Fibroblast of lung (primary cell): ENCODE results near the gene NAP1L1. TPM values are rescaled to one million over a fixed set of nuclear protein-coding genes. Genes with fewer than 3 reads are reported as not detected.

Experiments
- DNase-seq, 2 donors: peaks; one replicate each; pipeline versions ENCODE4 v3.0.0 to v3.0.0-alpha.2; 2010; ENCODE audit warnings: low read depth in 2 of 2
- H2AFZ ChIP-seq: 2 replicates; pipeline ENCODE4 v1.5.1; 2012; ENCODE audit warnings: low read length, control low read depth, inconsistent platforms
- H3K27ac ChIP-seq: 2 replicates; pipeline ENCODE4 v1.5.1; 2011; ENCODE audit warnings: low read length, control low read depth; ENCODE audit not compliant: insufficient read depth
- H3K27me3 ChIP-seq: 2 replicates; pipeline ENCODE4 v1.5.1; 2011; ENCODE audit warnings: mild to moderate bottlenecking, low read length; ENCODE audit not compliant: control insufficient read depth, insufficient read depth
- H3K36me3 ChIP-seq: 2 replicates; pipeline ENCODE4 v1.5.1; 2011; ENCODE audit warnings: low read length; ENCODE audit not compliant: control insufficient read depth, insufficient read depth
- H3K4me1 ChIP-seq: 2 replicates; pipeline ENCODE4 v1.5.1; 2011; ENCODE audit warnings: low read length; ENCODE audit not compliant: control insufficient read depth, insufficient read depth; ENCODE audit errors: extremely low read depth
- H3K4me2 ChIP-seq: 2 replicates; pipeline ENCODE4 v1.5.1; 2011; ENCODE audit warnings: low read length, control low read depth; ENCODE audit not compliant: insufficient read depth; ENCODE audit errors: extremely low read depth
- H3K4me3 ChIP-seq, 4 experiments: fragments of 200-600 bp in 1 of 4; sonication (generic) in 1 of 4; replicated peaks in 1 of 4; 2 replicates each; pipeline ENCODE4 v1.5.1; 2011 to 2016; ENCODE audit warnings: low read length in 4 of 4, low read depth in 3 of 4, mild to moderate bottlenecking in 3 of 4, control low read depth in 2 of 4, inconsistent platforms in 1 of 4, mixed read lengths in 1 of 4; ENCODE audit not compliant: insufficient read depth in 1 of 4; ENCODE audit errors: control extremely low read depth in 1 of 4
- H3K79me2 ChIP-seq: 2 replicates; pipeline ENCODE4 v1.5.1; 2012; ENCODE audit warnings: mild to moderate bottlenecking, low read length, inconsistent platforms; ENCODE audit not compliant: control insufficient read depth, insufficient read depth
- H3K9ac ChIP-seq: 2 replicates; pipeline ENCODE4 v1.5.1; 2011; ENCODE audit warnings: mild to moderate bottlenecking, low read length, control low read depth; ENCODE audit not compliant: insufficient read depth
- H3K9me3 ChIP-seq: 2 replicates; pipeline ENCODE4 v1.5.1; 2012; ENCODE audit warnings: low read depth, low read length; ENCODE audit not compliant: control insufficient read depth, insufficient read depth
- H4K20me1 ChIP-seq: 2 replicates; pipeline ENCODE4 v1.5.1; 2011; ENCODE audit warnings: low read length; ENCODE audit not compliant: control insufficient read depth, insufficient read depth; ENCODE audit errors: extremely low read depth
- CTCF ChIP-seq, 2 donors: IDR thresholded peaks in 1 of 2; conservative IDR thresholded peaks in 1 of 2; 1 replicate in 1 of 2; 2 replicates in 1 of 2; pipeline ENCODE4 v1.5.1; 2011 to 2012; ENCODE audit warnings: low read length in 2 of 2, control low read depth in 1 of 2, inconsistent platforms in 1 of 2, low read depth in 1 of 2, mild to moderate bottlenecking in 1 of 2
- EZH2 ChIP-seq: IDR thresholded peaks from 2 replicates; pipeline ENCODE4 v1.5.1; 2012; ENCODE audit warnings: low read length, control low read depth, mild to moderate bottlenecking; ENCODE audit errors: missing control alignments
- polyA plus RNA-seq, 2 donors: library from polyadenylated mRNA; depleted of rRNA in 1 of 2; stranded (reverse) in 1 of 2; unstranded in 1 of 2; fragments of >200 nt; gene quantifications; 2 replicates each; pipeline ENCODE4 v1.2.1, GENCODE V29; 2011 to 2012; ENCODE audit warnings: missing spikeins in 1 of 2
- total RNA-seq: library from RNA; depleted of rRNA; stranded (reverse); fragments of >200 nt; gene quantifications from 2 replicates; pipeline ENCODE4 v1.2.1, GENCODE V29; 2014

Gene NAP1L1
- total and polyA plus RNA-seq, 2 donors (not counting 1 experiment from before 2014, with no cell fraction given) = 275 to 695 TPM

DNA sequence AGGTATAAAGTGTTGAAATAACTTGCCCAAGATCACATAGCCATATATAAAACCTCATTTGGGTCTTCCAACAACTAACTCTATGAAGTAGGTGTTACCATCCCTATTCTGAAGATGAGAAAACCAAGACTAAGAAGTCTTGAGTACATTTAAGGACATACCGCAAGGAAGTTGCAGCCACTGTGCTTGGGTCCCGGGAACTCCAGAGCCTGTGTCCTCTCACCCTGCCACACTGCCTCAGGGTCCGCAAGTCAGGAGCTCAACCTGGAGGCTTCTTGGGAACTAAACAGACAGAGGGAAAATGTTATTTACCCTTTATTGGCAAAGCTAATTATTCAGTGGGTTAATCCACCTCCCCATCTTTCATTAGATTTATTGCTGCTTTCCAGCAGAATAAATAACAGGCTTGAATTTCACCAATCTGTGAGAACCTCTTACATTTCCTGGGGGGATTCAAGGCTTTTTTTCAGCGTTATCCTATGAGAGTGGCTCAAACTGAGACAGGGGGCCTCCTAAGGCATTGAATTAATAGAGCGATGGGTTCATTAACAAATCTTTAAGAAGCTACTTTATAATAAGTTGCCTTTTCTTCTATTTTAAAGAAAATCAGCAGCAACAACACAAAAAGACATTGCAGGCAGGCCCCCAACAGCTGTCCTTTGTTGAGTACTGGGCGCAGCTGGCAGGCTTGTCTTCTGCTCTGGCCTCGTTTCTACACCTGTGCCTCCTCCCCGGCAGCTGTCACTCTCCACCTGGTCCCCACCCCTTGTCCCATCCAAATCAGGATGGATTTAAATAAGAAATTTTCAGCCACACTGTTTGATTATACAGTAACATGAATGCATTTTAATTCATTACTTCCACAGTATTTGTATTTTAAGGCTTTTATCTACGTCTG, 78.2 kb downstream of the NAP1L1 start:
- no peaks in the 10 kb centered on the region for H4K20me1 ChIP-seq
- no peak overlapping the region for H2AFZ ChIP-seq
- H3K9ac ChIP-seq = no peak overlapping the region
- H3K9me3 ChIP-seq = no peaks in the 10 kb centered on the region
- H3K4me3 ChIP-seq = no peak overlapping the region
- no peak for TF ChIP-seq CTCF (conservative IDR thresholded peaks at IDR 0.05 in 1 of 2, IDR thresholded peaks at IDR 0.05 in 1 of 2; ENCODE audit: low read depth in 1 of 2, low read length in 2 of 2)
- TF ChIP-seq EZH2 = no peak
- no peaks in the 10 kb centered on the region for H3K27me3 ChIP-seq
- DNase-seq = no peak
- H3K79me2 ChIP-seq = no peaks in the 10 kb centered on the region
- no peak overlapping the region for H3K27ac ChIP-seq
- H3K4me2 ChIP-seq = no peak overlapping the region
- no peaks in the 10 kb centered on the region for H3K36me3 ChIP-seq
- H3K4me1 ChIP-seq = peaks cover 2% of the 10 kb centered on the region

DNA sequence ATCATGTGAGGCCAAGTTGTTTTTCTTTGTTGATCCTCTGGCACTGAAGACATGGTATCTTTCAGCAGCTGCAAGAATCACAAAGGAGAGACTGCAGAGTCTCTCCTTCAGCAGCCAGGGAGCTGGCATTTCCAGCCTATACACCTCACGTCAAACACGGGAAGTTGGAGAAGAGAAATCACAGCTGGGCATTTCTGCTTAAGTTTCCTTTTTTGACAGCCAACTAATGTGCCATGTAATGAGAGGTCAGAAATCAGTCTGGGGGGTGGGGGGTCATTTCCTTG, 81.2 kb downstream of the NAP1L1 start:
- H2AFZ ChIP-seq = no peak overlapping the region
- no peaks in the 10 kb centered on the region for H3K4me1 ChIP-seq
- no peak overlapping the region for H3K9ac ChIP-seq
- no peaks in the 10 kb centered on the region for H4K20me1 ChIP-seq
- no peaks in the 10 kb centered on the region for H3K36me3 ChIP-seq
- no peaks in the 10 kb centered on the region for H3K27me3 ChIP-seq
- no peak overlapping the region for H3K27ac ChIP-seq
- no peaks in the 10 kb centered on the region for H3K79me2 ChIP-seq
- H3K4me2 ChIP-seq = no peak overlapping the region
- H3K9me3 ChIP-seq = no peaks in the 10 kb centered on the region
- no peak for DNase-seq
- no peak overlapping the region for H3K4me3 ChIP-seq
- TF ChIP-seq EZH2 (no peak), CTCF (conservative IDR thresholded peaks at IDR 0.05 in 1 of 2, IDR thresholded peaks at IDR 0.05 in 1 of 2; ENCODE audit: low read depth in 1 of 2, low read length in 2 of 2) (no peak)

- H2AFZ ChIP-seq = no peak overlapping the region
Observed at GRCh38 chr12:76002598-76003354, 81.7 kb downstream of the NAP1L1 start.

More at GRCh38 chr12:76002598-76003354, 81.7 kb downstream of the NAP1L1 start:
- Histone ChIP-seq H3K36me3 (no peaks in the 10 kb centered on the region), H3K27me3 (no peaks in the 10 kb centered on the region), H3K9ac (no peak overlapping the region), H3K9me3 (no peaks in the 10 kb centered on the region), H3K4me1 (no peaks in the 10 kb centered on the region), H3K4me2 (no peak overlapping the region), H3K79me2 (no peaks in the 10 kb centered on the region), H3K27ac (no peak overlapping the region), H4K20me1 (no peaks in the 10 kb centered on the region), H3K4me3 (no peak overlapping the region)
- DNase-seq = no peak
- TF ChIP-seq CTCF (conservative IDR thresholded peaks at IDR 0.05 in 1 of 2, IDR thresholded peaks at IDR 0.05 in 1 of 2; ENCODE audit: low read depth in 1 of 2, low read length in 2 of 2) = no peak
- TF ChIP-seq EZH2 = no peak
